ENCODE data around the gene RALBP1. TPM values are rescaled to one million over a fixed set of nuclear protein-coding genes. Genes with fewer than 3 reads are reported as not detected.

The RALBP1 gene
- total and polyA plus RNA-seq, 4 donors, result 15.6 to 34.8 (median 21.0) TPM

DNA sequence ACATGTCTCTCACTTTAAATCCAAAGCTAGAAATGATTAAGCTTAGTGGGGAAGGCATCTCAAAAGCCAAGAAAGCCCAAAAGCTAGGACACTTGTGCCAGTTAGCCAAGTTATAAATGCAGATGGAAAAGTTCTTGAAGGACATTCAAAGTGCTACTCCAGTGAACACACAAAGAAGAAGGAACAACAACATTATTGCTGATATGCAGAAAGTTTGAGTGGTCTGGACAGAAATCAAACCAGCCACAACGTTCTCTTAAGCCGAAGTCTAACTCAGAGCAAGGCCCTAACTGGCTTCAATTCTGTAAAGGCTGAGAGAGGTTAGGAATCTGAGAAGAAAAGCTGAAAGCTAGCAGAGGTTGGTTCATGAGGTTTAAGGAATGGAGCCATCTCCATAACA, 90.1 kb downstream of the RALBP1 start:
- H3K4me1 ChIP-seq (ENCODE audit: control insufficient read depth in 4 of 4, insufficient read depth in 4 of 4, low read length in 3 of 4), result peaks cover 0 to 3% (median 0%) of the 10 kb centered on the region in 4 donors
- no peaks in the 10 kb centered on the region for H3K9me3 ChIP-seq (ENCODE audit: control insufficient read depth in 4 of 4, low read length in 3 of 4)
- no peak overlapping the region for H3K27ac ChIP-seq (ENCODE audit: low read depth in 1 of 2, low read length in 2 of 2)
- TF ChIP-seq, protein P1, sequence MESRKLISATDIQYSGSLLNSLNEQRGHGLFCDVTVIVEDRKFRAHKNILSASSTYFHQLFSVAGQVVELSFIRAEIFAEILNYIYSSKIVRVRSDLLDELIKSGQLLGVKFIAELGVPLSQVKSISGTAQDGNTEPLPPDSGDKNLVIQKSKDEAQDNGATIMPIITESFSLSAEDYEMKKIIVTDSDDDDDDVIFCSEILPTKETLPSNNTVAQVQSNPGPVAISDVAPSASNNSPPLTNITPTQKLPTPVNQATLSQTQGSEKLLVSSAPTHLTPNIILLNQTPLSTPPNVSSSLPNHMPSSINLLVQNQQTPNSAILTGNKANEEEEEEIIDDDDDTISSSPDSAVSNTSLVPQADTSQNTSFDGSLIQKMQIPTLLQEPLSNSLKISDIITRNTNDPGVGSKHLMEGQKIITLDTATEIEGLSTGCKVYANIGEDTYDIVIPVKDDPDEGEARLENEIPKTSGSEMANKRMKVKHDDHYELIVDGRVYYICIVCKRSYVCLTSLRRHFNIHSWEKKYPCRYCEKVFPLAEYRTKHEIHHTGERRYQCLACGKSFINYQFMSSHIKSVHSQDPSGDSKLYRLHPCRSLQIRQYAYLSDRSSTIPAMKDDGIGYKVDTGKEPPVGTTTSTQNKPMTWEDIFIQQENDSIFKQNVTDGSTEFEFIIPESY (IDR thresholded peaks at IDR 0.05), result no peak
- TF ChIP-seq FOXA1 (IDR thresholded peaks at IDR 0.05) (no peak), YY1 (IDR thresholded peaks at IDR 0.05) (no peak), NR2F2 (IDR thresholded peaks at IDR 0.05) (no peak), RXRA (IDR thresholded peaks at IDR 0.05) (no peak)
- DNase-seq (ENCODE audit: low spot score), result no peak
- H3K9ac ChIP-seq (ENCODE audit: low read depth in 1 of 2, low read length in 2 of 2), result no peak overlapping the region
- H3K36me3 ChIP-seq (ENCODE audit: control insufficient read depth in 4 of 4, insufficient read depth in 3 of 4, low read depth in 1 of 4, low read length in 3 of 4), result peaks cover 3 to 15% (median 8%) of the 10 kb centered on the region in 4 donors
- WGBS, result 91% methylated on average over 2 of the region's 2 CpGs
- no peak overlapping the region for H3K4me3 ChIP-seq (ENCODE audit: low read depth in 1 of 3, low read length in 3 of 3)
- no peaks in the 10 kb centered on the region for H3K27me3 ChIP-seq (ENCODE audit: control insufficient read depth in 4 of 4, insufficient read depth in 4 of 4, low read length in 3 of 4)

DNA sequence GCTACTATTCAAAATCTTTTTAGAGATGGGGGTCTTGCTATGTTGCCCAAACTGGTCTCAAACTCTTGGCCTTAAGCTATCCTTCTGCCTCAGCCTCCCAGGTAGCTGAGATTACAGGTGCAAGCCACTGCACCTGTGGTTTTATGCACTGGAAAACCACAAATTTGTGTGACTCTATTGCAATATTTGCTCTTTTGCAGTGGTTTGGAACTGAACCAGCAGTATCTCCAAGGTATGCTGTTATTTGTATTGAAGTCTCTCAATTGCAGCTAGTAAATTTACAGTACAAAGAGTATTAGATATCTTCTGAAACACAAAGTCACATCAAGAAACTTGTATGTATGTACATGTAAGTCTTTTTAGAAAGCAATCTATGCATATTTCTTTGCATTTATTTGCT, 92.9 kb downstream of the RALBP1 start:
- Histone ChIP-seq H3K4me1 (ENCODE audit: control insufficient read depth in 4 of 4, insufficient read depth in 4 of 4, low read length in 3 of 4) (peaks cover 0 to 4% (median 0%) of the 10 kb centered on the region in 4 donors), H3K36me3 (ENCODE audit: control insufficient read depth in 4 of 4, insufficient read depth in 3 of 4, low read depth in 1 of 4, low read length in 3 of 4) (peaks cover 2 to 6% (median 3%) of the 10 kb centered on the region in 4 donors), H3K27me3 (ENCODE audit: control insufficient read depth in 4 of 4, insufficient read depth in 4 of 4, low read length in 3 of 4) (no peaks in the 10 kb centered on the region), H3K27ac (ENCODE audit: low read depth in 1 of 2, low read length in 2 of 2) (no peak overlapping the region), H3K9ac (ENCODE audit: low read depth in 1 of 2, low read length in 2 of 2) (no peak overlapping the region), H3K9me3 (ENCODE audit: control insufficient read depth in 4 of 4, low read length in 3 of 4) (no peaks in the 10 kb centered on the region), H3K4me3 (ENCODE audit: low read depth in 1 of 3, low read length in 3 of 3) (no peak overlapping the region)
- TF ChIP-seq RXRA (IDR thresholded peaks at IDR 0.05) (no peak), GABPA (IDR thresholded peaks at IDR 0.05 in 1 of 2, conservative IDR thresholded peaks at IDR 0.05 in 1 of 2) (no peak)
- TF ChIP-seq, protein P2, sequence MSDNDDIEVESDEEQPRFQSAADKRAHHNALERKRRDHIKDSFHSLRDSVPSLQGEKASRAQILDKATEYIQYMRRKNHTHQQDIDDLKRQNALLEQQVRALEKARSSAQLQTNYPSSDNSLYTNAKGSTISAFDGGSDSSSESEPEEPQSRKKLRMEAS (IDR thresholded peaks at IDR 0.05), result no peak
- no peak for DNase-seq (ENCODE audit: low spot score)

DNA sequence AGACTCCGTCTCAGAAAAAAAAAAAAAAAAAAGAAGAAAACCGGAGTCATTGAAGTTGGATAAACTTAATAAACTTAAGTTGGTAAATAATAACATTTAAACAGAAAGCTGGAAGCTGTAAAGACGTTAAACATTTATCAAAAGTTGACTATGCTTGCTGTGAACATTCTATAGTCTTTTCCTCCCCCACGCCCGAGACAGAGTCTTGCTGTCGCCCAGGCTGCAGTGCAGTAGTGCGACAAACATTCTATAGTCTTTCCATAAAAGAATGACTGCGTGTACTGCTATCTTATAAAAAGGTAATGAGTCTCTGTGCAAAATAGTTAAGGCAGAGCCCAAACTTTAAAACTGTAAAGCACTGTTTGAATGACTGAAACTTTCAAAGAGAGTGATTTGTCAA, 93.9 kb downstream of the RALBP1 start:
- Histone ChIP-seq H3K9ac (ENCODE audit: low read depth in 1 of 2, low read length in 2 of 2) (no peak overlapping the region), H3K27me3 (ENCODE audit: control insufficient read depth in 4 of 4, insufficient read depth in 4 of 4, low read length in 3 of 4) (no peaks in the 10 kb centered on the region), H3K4me1 (ENCODE audit: control insufficient read depth in 4 of 4, insufficient read depth in 4 of 4, low read length in 3 of 4) (peaks cover 0 to 4% (median 0%) of the 10 kb centered on the region in 4 donors), H3K4me3 (ENCODE audit: low read depth in 1 of 3, low read length in 3 of 3) (no peak overlapping the region), H3K9me3 (ENCODE audit: control insufficient read depth in 4 of 4, low read length in 3 of 4) (no peaks in the 10 kb centered on the region), H3K27ac (ENCODE audit: low read depth in 1 of 2, low read length in 2 of 2) (no peak overlapping the region), H3K36me3 (ENCODE audit: control insufficient read depth in 4 of 4, insufficient read depth in 3 of 4, low read depth in 1 of 4, low read length in 3 of 4) (peaks cover 2 to 6% (median 3%) of the 10 kb centered on the region in 4 donors)
- no peak for DNase-seq (ENCODE audit: low spot score)
- WGBS, result 89% methylated on average over 8 of the region's 8 CpGs
- TF ChIP-seq HNF4G (IDR thresholded peaks at IDR 0.05), result no peak
- no peak for TF ChIP-seq FOXA1 (IDR thresholded peaks at IDR 0.05)
- TF ChIP-seq EGR1 (IDR thresholded peaks at IDR 0.05; ENCODE audit: low read depth in 2 of 2), result no peak
- TF ChIP-seq, protein P3, sequence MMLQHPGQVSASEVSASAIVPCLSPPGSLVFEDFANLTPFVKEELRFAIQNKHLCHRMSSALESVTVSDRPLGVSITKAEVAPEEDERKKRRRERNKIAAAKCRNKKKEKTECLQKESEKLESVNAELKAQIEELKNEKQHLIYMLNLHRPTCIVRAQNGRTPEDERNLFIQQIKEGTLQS (IDR thresholded peaks at IDR 0.05), result no peak
- TF ChIP-seq, protein P2 (IDR thresholded peaks at IDR 0.05), result no peak
- TF ChIP-seq FOXA2 (IDR thresholded peaks at IDR 0.05), result no peak
- TF ChIP-seq, protein P1 (IDR thresholded peaks at IDR 0.05), result no peak
- no peak for TF ChIP-seq NR2F2 (IDR thresholded peaks at IDR 0.05)
- no peak for TF ChIP-seq RAD21 (IDR thresholded peaks at IDR 0.05)
- TF ChIP-seq, protein P4, sequence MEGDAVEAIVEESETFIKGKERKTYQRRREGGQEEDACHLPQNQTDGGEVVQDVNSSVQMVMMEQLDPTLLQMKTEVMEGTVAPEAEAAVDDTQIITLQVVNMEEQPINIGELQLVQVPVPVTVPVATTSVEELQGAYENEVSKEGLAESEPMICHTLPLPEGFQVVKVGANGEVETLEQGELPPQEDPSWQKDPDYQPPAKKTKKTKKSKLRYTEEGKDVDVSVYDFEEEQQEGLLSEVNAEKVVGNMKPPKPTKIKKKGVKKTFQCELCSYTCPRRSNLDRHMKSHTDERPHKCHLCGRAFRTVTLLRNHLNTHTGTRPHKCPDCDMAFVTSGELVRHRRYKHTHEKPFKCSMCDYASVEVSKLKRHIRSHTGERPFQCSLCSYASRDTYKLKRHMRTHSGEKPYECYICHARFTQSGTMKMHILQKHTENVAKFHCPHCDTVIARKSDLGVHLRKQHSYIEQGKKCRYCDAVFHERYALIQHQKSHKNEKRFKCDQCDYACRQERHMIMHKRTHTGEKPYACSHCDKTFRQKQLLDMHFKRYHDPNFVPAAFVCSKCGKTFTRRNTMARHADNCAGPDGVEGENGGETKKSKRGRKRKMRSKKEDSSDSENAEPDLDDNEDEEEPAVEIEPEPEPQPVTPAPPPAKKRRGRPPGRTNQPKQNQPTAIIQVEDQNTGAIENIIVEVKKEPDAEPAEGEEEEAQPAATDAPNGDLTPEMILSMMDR (IDR thresholded peaks at IDR 0.05; ENCODE audit: low read depth, low read length, missing input control), result no peak
- TF ChIP-seq SP1 (IDR thresholded peaks at IDR 0.05), result no peak
- TF ChIP-seq TAF1 (conservative IDR thresholded peaks at IDR 0.05), result no peak
- no peak for TF ChIP-seq HNF4A (conservative IDR thresholded peaks at IDR 0.05)
